HG02884 (cell line): ENCODE measurements around the gene CAPN11.
A peak's percentile ranks its signal among the peaks of the same experiment; 100 is the strongest.

Experiments
- ATAC-seq: cut with Tn5 transposase; IDR thresholded peaks from one replicate; pipeline ENCODE4 v1.9.1; 2021; ENCODE audit warnings: mild to moderate bottlenecking, moderate library complexity; ENCODE audit not compliant: unreplicated experiment

Gene CAPN11

GRCh38 chr6:44158770-44159228 is at the start of gene CAPN11:
TSS of gene CAPN11 (plus strand) at chr6:44158820. CDS start at chr6:44158849, 29 bp downstream.
- ATAC-seq: no peak

- ATAC-seq: no peak
Measured at GRCh38 chr6:44109212-44109611, 49.4 kb upstream of the CAPN11 start.

- no peak for ATAC-seq
Measured at GRCh38 chr6:44110005-44110676, 48.5 kb upstream of the CAPN11 start.

GRCh38 chr6:44110966-44111365 is 47.7 kb upstream of the CAPN11 start:
- ATAC-seq: no peak

GRCh38 chr6:44111434-44112417 is 46.9 kb upstream of the CAPN11 start:
- no peak for ATAC-seq

GRCh38 chr6:44113414-44113813 is 45.2 kb upstream of the CAPN11 start:
- no peak for ATAC-seq

GRCh38 chr6:44115866-44116265 is 42.8 kb upstream of the CAPN11 start:
- no peak for ATAC-seq

- no peak for ATAC-seq
Measured at GRCh38 chr6:44116641-44117382, 41.8 kb upstream of the CAPN11 start.

GRCh38 chr6:44117397-44118128 is 41.1 kb upstream of the CAPN11 start:
- no peak for ATAC-seq

GRCh38 chr6:44119704-44120262 is 38.8 kb upstream of the CAPN11 start:
- no peak for ATAC-seq

- ATAC-seq: no peak
Measured at GRCh38 chr6:44120692-44121443, 37.8 kb upstream of the CAPN11 start.

GRCh38 chr6:44122801-44123200 is 35.8 kb upstream of the CAPN11 start:
- ATAC-seq: no peak

GRCh38 chr6:44123544-44123943 is 35.1 kb upstream of the CAPN11 start:
- ATAC-seq: no peak

- peak; percentile 44 for ATAC-seq
Measured at GRCh38 chr6:44126320-44127149, 32.1 kb upstream of the CAPN11 start.

GRCh38 chr6:44127186-44128019 is 31.2 kb upstream of the CAPN11 start, which contains the start of the genes MRPL14 and TMEM63B:
TSS of gene MRPL14 (minus strand) at chr6:44127452. CDS start at chr6:44116611, 10,841 bp downstream.
TSS of gene TMEM63B (plus strand) at chr6:44127554. CDS start at chr6:44134585, 7,031 bp downstream.
- peak; percentile 54 for ATAC-seq

- no peak for ATAC-seq
Measured at GRCh38 chr6:44128020-44128917, 30.4 kb upstream of the CAPN11 start.
